ENCODE measurements around the gene DNAJC2.

The DNAJC2 gene

GRCh38 chr7:103344453-103345149 is at the start of gene DNAJC2:
Gene DNAJC2 (minus strand): TSS chr7:103344767. CDS start chr7:103344622, 145 bp downstream.
- DNase-seq (ENCODE audit: low spot score in 2 of 2): peak; percentile 72 to 74
- Mint-ChIP-seq H3K27ac (peak within 1 kb of the TSS; percentile 99), H3K27me3 (no peaks in the 10 kb centered on the region), H3K36me3 (peaks cover 16% of the 10 kb centered on the region), H3K4me3 (peak within 1 kb of the TSS; percentile 99), H3K4me1 (peaks cover 24% of the 10 kb centered on the region), H3K9me3 (no peaks in the 10 kb centered on the region)
- peak; percentile 82 for ATAC-seq (ENCODE audit: low read depth)

DNA sequence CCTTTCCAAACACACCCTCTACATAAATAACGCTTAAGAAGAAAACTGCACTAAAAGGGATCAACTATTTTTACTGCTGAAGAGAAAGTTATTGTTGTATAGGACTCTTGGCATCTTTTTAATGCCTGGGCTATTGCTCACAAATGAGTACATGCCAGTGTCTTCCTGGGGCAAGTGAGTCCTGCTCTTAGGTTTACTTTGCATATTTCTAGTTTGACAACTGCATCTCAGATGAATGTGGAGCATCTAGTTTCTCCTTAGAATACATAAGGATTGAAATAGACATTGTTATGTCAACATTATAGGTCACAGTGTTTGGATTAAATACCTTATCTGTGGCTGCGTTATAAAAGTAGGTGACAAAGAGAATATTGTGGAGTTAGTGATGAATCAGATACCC is 47.4 kb upstream of the DNAJC2 start:
- H3K36me3 Mint-ChIP-seq: no peaks in the 10 kb centered on the region
- no peaks in the 10 kb centered on the region for H3K4me1 Mint-ChIP-seq
- DNase-seq (ENCODE audit: low spot score in 2 of 2): no peak
- no peak overlapping the region for H3K27ac Mint-ChIP-seq
- no peak for ATAC-seq (ENCODE audit: low read depth)
- peaks cover 4% of the 10 kb centered on the region for H3K27me3 Mint-ChIP-seq
- H3K9me3 Mint-ChIP-seq: no peaks in the 10 kb centered on the region
- H3K4me3 Mint-ChIP-seq: no peak overlapping the region

DNA sequence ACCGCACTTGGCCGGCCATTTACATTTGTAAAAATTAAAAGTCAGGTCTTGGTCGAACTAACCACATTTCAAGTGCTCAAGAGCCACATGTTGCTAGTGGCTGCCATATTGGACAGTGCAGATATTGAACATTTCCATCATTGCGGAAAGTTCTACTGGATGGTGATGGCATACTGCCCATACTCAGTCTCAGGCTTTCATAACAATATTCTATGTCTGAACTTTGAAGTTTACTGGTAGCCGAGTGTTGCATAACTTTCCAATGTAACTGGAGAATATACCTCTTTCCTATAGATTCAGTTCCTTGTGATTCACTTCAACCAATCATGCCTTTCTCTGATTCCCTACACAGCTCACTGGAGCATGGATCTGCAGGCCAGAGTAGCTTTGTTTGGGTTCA is 46.6 kb upstream of the DNAJC2 start:
- Mint-ChIP-seq H3K36me3 (no peaks in the 10 kb centered on the region), H3K9me3 (no peaks in the 10 kb centered on the region), H3K4me3 (no peak overlapping the region), H3K4me1 (no peaks in the 10 kb centered on the region), H3K27ac (no peak overlapping the region), H3K27me3 (peaks cover 2% of the 10 kb centered on the region)
- DNase-seq (ENCODE audit: low spot score in 2 of 2): no peak
- ATAC-seq (ENCODE audit: low read depth): no peak

- Mint-ChIP-seq H3K4me3 (no peak overlapping the region), H3K27ac (no peak overlapping the region), H3K27me3 (peaks cover 2% of the 10 kb centered on the region), H3K4me1 (no peaks in the 10 kb centered on the region), H3K36me3 (no peaks in the 10 kb centered on the region), H3K9me3 (no peaks in the 10 kb centered on the region)
- DNase-seq (ENCODE audit: low spot score in 2 of 2): no peak
- no peak for ATAC-seq (ENCODE audit: low read depth)
These were observed 44.7 kb upstream of the DNAJC2 start for GRCh38 chr7:103389263-103389662.

DNA sequence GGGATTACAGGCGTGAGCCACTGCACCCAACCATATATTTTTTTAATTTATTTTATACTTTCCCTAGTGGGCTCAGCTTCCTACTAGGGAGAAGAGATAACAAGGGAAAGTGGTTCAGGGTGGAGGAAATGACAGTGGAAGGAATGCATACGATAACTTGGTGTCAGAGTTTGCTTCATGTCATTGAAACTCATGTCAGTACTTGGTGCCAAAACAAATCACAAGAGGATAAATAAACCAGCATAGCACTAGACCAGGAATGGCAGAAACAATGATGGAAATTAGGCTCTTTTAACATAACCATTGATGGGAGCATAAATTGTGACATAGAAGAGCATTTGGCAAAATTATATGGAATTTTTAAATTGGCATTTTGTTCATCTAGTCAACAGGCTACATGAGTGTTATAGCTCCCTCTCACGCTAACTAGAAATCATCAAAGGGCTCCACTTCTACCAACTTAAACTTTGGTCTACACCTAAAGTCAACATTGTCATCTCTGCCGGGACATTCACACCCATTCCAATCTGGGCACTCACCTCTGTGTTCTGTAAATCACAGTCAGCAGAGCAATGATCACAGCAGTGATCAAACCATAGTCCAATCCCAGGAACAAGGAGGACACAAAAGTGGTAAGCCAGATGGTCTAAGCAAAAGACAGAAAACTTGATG is 44.0 kb upstream of the DNAJC2 start:
- ATAC-seq (ENCODE audit: low read depth) (no peak), DNase-seq (ENCODE audit: low spot score in 2 of 2) (no peak)
- H3K9me3 Mint-ChIP-seq: no peaks in the 10 kb centered on the region
- H3K4me3 Mint-ChIP-seq: no peak overlapping the region
- H3K27ac Mint-ChIP-seq: no peak overlapping the region
- no peaks in the 10 kb centered on the region for H3K36me3 Mint-ChIP-seq
- peaks cover 2% of the 10 kb centered on the region for H3K27me3 Mint-ChIP-seq
- H3K4me1 Mint-ChIP-seq: no peaks in the 10 kb centered on the region

DNA sequence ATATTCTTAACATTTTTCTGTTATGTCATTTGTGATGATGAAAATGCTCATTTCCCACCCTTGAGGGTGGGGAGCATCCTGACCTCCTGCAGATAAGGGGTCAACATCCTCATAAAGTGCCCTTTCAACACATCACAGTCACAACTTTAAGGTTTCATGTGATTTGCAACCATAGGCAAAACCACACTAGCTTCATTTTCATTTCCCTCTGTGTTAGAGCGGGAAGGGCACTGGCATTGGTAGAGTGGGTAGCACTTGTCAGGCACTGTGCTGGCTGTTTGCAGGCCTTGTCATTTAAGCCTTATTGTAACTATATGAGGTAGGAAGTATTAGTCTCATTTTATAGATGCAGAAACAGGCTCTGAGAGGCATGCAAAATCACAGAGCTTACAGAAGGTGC is 42.7 kb upstream of the DNAJC2 start:
- H3K4me3 Mint-ChIP-seq: no peak overlapping the region
- H3K4me1 Mint-ChIP-seq: no peaks in the 10 kb centered on the region
- DNase-seq (ENCODE audit: low spot score in 2 of 2): no peak
- peaks cover 2% of the 10 kb centered on the region for H3K27me3 Mint-ChIP-seq
- no peaks in the 10 kb centered on the region for H3K36me3 Mint-ChIP-seq
- ATAC-seq (ENCODE audit: low read depth): no peak
- no peak overlapping the region for H3K27ac Mint-ChIP-seq
- H3K9me3 Mint-ChIP-seq: no peaks in the 10 kb centered on the region

DNA sequence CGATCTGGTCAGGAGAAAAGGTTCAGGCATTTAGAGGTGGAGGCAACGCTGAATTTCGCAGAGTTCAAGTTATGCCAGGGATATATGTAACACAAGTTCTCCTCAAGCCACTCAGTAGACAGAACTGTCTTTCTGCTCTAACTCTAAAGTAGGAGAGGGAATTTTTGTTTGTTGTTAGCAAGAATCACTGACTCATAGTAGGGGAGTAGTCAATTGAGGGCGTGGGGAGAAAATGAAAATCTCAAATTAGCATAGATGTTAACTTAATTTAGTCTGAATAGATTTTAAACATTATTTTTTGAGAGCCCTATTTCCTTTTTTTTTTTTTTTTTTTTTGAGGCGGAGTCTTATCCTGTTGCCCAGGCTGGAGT is 37.5 kb upstream of the DNAJC2 start:
- Mint-ChIP-seq H3K4me1 (no peaks in the 10 kb centered on the region), H3K36me3 (no peaks in the 10 kb centered on the region)
- ATAC-seq (ENCODE audit: low read depth): no peak

GRCh38 chr7:103381280-103382031 is 36.9 kb upstream of the DNAJC2 start:
- Mint-ChIP-seq H3K27me3 (peaks cover 2% of the 10 kb centered on the region), H3K4me1 (no peaks in the 10 kb centered on the region), H3K36me3 (no peaks in the 10 kb centered on the region), H3K4me3 (no peak overlapping the region), H3K9me3 (no peaks in the 10 kb centered on the region), H3K27ac (no peak overlapping the region)
- no peak for ATAC-seq (ENCODE audit: low read depth)
- no peak for DNase-seq (ENCODE audit: low spot score in 2 of 2)

More for the DNA sequence above, 37.5 kb upstream of the DNAJC2 start:
- Mint-ChIP-seq H3K27me3 (peaks cover 2% of the 10 kb centered on the region), H3K27ac (no peak overlapping the region), H3K9me3 (no peaks in the 10 kb centered on the region), H3K4me3 (no peak overlapping the region)
- no peak for DNase-seq (ENCODE audit: low spot score in 2 of 2)

DNA sequence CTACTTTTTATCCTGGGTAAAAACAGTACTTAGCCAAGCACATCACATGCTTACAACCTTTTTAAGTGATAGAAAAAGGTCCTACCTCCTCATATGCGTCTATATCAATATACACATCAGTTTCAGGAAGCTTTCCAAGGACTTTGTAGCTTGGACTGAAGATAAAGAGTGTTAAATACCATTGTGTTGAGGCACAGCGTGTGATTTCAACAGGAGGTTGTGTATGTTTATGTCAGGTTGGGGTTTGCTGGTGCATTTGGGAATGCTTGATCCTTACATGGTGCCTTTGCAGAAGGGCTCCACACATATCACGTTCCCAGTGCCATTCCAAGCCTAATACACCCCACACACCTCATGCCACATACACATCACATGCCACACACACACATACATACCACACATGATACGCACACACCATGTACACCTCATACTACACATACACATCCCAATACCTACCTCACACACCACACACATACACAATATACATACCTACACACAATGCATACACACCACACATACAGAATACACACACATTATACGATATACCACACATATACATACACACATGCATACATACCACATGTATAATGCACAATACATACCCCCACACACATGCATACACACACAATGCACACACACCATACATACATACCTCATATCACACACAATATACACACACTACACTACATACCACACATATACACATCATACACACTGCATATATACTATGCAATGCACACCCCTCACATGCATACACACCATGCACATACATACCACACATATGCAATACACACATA is 36.0 kb upstream of the DNAJC2 start:
- DNase-seq (ENCODE audit: low spot score in 2 of 2) (no peak), ATAC-seq (ENCODE audit: low read depth) (no peak)
- Mint-ChIP-seq H3K27ac (no peak overlapping the region), H3K36me3 (no peaks in the 10 kb centered on the region), H3K9me3 (no peaks in the 10 kb centered on the region), H3K4me1 (no peaks in the 10 kb centered on the region), H3K27me3 (peaks cover 2% of the 10 kb centered on the region), H3K4me3 (no peak overlapping the region)

DNA sequence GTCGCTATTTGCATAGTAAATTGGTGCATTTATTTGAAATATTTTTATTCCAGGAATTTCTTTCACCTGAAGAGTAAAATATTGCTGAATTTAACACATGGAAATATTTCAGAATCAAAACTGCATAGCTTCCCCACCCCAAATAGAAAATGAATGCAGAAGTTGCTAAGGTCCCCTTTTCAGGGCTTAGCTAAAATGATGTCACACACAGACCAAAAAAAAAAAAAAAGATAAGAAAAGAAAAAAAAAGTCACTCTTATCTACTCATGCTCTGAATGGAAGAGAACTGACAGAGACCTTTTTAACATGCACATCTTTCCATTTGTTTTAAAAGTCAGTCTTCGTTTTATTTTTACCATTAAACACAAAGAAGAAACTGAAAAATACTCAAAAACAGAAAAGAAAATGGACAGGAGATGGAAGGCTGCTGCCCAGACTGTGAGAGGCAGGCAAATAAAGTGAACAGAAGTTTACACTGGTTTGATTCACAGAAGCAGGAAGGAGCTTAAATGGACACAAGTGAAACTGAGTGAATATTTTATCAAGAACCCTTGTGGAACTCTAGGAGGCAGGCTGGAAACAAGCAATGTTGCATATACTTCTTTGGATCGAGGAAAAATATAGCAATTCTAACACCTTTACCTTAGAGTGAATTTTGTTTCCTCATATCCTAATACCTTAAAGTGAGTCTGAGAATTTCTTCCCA is 34.9 kb upstream of the DNAJC2 start:
- Mint-ChIP-seq H3K4me1 (no peaks in the 10 kb centered on the region), H3K9me3 (no peaks in the 10 kb centered on the region), H3K27me3 (peaks cover 2% of the 10 kb centered on the region), H3K4me3 (no peak overlapping the region), H3K27ac (no peak overlapping the region), H3K36me3 (no peaks in the 10 kb centered on the region)
- no peak for DNase-seq (ENCODE audit: low spot score in 2 of 2)
- peak; percentile 68 for ATAC-seq (ENCODE audit: low read depth)

- Mint-ChIP-seq H3K27ac (no peak overlapping the region), H3K4me1 (no peaks in the 10 kb centered on the region), H3K9me3 (no peaks in the 10 kb centered on the region), H3K27me3 (peaks cover 2% of the 10 kb centered on the region), H3K4me3 (no peak overlapping the region), H3K36me3 (peaks cover 4% of the 10 kb centered on the region)
- no peak for DNase-seq (ENCODE audit: low spot score in 2 of 2)
- no peak for ATAC-seq (ENCODE audit: low read depth)
These were observed 29.5 kb upstream of the DNAJC2 start for GRCh38 chr7:103373866-103374643.

- ATAC-seq (ENCODE audit: low read depth) (no peak), DNase-seq (ENCODE audit: low spot score in 2 of 2) (no peak)
- Mint-ChIP-seq H3K36me3 (peaks cover 17% of the 10 kb centered on the region), H3K4me3 (no peak overlapping the region), H3K4me1 (no peaks in the 10 kb centered on the region), H3K27ac (no peak overlapping the region), H3K27me3 (no peaks in the 10 kb centered on the region), H3K9me3 (no peaks in the 10 kb centered on the region)
These were observed 24.9 kb upstream of the DNAJC2 start for GRCh38 chr7:103369432-103369831.

GRCh38 chr7:103349805-103350204 is 5.2 kb upstream of the DNAJC2 start:
- Mint-ChIP-seq H3K4me1 (peaks cover 25% of the 10 kb centered on the region), H3K36me3 (peaks cover 9% of the 10 kb centered on the region), H3K9me3 (no peaks in the 10 kb centered on the region), H3K27me3 (no peaks in the 10 kb centered on the region), H3K4me3 (peak overlapping the region; percentile 75), H3K27ac (peak overlapping the region; percentile 28)
- DNase-seq (ENCODE audit: low spot score in 2 of 2) (no peak), ATAC-seq (ENCODE audit: low read depth) (no peak)

Measured in memory B cell (primary cell).